Measurements from ENCODE around the gene RAB44.

The RAB44 gene

DNA sequence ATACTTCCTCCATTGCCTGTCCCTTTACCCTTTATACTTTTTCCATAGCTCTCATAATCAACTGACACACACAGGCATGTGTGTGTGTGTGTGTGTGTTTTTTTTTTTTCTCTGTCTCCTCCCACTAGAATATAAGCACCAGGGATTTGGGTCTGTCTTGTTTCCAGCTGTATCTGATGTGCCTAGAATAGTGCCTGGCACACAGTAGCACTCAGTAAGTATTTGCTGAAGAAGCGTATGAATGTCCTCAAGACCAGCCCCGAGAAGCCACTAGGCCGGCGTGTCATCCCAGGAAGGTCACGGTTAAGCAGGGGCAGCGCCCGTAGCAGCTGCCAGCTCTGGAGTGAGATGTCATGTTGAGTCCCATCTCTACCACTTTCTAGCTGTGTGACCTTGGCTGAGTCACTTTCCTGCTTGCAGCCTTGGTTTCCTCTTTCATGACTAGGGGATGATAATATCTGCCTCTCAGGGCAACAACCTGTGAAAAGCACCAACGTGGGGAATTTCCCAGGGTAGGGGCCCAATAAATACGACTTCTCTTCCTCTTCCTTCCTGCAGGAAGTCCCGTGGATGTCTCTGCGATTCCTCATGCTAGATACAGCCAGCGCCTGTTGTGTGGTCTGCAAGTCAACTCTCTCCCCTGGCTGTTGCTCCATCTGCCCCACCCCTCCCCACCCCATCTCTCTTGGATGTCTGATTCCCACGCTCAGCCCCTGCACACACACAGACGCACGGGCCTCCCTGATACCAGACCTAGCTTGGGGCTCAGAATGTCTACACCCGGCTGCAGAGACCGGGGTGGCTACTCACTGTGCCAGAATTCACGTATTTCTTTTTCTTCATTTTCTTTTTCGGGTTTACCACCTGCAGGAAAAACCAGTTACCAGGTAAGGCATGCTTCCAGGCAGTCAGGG lies 58.1 kb downstream of the RAB44 start:
- DNase-seq, result no peak

DNA sequence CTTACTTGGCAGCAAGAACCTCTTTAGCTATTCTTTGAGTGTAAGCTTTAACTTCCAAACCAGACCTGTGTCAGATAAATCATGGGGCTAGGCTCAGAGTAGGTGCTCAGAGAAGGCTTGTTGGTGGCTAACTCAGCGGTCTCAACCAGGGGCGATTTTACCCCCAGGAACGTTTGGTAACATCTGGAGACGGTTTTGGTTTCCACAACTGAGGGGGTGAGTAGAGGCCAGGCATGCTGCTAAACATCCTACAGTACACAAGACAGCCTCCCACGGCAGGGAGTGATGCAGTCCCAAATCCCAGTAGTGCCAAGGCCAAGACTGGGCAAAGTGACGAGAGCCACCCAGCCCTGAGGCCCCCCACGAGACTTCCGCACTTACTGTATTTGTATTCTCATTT lies 59.2 kb downstream of the RAB44 start:
- no peak for DNase-seq

DNA sequence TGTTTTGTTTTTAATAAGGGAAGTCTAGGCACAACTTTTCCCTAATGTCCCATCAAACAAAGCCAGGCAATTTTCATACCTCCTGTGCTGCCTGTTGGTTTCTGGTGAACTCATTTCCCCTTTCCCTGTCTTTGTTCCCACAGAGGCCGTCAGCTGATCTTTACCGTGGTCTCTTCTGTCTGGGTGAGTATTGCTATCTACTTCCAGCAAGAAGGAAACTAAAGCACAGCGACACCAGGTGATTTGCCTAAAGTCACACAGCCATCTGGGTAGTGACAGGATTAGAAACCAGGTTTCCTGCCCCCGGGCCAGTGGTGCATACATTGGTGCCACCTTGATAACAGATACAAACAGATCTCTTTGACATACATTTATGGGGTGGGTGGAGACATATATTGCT lies 59.6 kb downstream of the RAB44 start:
- DNase-seq, result no peak

- DNase-seq, result no peak
Observed at GRCh38 chr6:36757943-36758508, 60.4 kb downstream of the RAB44 start.

GRCh38 chr6:36758516-36759147 lies 61.0 kb downstream of the RAB44 start:
- DNase-seq, result no peak

DNA sequence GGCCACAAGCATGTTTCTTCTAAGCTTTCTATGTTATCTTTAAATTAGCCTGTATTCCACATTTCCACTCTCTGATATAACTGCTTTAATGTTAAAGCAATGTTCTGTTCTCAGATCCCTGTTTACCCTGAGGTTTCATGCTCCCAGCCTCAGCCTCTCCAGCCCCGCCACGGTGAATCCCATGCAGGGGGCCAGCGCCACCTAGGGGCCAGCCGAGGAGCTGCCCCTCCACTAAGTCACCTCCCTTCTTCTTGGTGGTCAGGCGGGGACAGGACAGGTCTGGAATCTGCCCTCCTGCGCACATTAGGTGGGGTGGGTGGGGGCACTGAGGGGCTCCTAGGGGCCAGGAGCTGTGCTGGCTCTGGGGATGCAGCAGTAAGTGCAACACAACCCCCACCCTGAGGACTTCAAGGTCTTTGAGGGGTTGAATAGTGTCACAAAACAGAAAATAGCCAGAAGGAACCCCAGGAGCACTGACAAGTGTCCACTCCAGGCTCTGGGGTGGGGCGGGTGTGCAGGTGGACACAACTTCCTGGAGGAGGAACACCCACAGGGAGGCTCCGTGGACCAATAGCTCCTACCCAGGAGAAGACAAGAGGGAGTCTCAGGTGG lies 61.6 kb downstream of the RAB44 start:
- DNase-seq, result peak; percentile 49

GRCh38 chr6:36760685-36761435 lies 63.2 kb downstream of the RAB44 start:
- no peak for DNase-seq

DNA sequence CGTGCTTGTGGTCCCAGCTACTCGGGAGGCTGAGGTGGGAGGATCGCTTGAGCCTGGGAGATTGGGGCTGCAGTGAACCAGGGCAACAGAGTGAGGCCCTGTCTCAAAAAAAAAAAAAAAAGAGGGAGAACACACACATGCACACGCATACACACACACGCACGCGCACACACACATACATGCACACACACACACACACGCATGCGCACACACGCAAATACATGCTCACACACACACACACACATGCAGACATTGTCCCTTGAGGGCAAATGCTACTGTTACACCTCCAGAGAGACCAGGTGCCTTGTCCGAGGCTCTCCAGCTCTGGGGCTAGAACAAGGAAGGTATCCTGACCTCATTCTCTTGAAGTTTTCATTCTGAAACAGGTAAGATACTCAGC lies 64.5 kb downstream of the RAB44 start:
- DNase-seq, result no peak

GRCh38 chr6:36765190-36765589 lies 67.6 kb downstream of the RAB44 start:
- no peak for DNase-seq

GRCh38 chr6:36765594-36766398 lies 68.2 kb downstream of the RAB44 start:
- peak; percentile 74 for DNase-seq

DNA sequence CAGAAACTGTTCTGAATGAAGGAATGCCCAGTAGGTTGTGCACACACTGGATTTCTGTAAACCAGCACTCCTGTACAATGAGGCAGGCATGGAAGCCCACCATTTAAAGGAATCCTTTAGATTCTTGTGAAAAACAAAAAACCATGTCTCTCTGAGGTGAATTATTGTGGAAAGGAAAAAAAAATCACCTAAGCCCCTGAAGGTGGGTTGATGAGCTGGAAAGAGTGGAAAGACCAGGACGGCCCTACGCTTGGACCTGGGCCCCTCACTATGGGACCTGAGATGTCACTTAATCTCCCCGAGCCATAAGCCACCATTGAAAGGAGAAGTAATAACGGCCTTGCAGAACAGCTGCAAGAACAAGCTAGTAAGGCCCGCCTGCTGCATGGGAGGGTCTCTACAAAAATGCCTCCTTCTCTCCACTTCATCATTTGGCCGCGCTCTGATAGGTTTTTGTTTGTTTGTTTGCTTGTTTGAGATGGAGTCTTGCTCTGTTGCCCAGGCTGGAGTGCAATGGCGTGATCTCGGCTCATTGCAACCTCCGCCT lies 68.8 kb downstream of the RAB44 start:
- DNase-seq, result no peak

DNA sequence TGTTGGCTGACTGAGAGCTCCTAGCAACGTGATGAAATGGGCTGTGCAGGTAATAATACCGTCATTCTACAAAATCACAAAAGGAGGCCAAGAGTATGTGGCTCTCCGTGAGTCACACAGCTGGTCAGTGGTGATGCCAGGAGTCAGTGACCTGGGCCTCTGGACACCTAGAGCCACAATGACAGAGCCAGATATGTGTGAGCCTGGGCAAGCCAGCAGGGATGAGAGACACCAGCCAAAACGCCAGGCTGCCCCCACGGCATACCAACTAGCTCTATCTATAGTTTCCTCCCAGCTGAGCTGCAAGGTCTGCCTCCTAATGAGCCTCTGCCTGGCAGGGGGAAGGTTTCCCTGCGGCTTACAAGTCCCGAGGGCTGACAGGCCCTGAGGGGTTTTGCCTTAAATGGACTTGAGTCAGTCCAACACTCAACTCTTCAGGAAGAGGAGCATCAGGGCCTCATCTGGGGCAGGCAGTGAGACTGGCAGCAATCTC lies 71.6 kb downstream of the RAB44 start:
- DNase-seq, result no peak

- DNase-seq, result no peak
Observed at GRCh38 chr6:36769676-36770499, 72.3 kb downstream of the RAB44 start.

GRCh38 chr6:36771145-36771544 lies 73.5 kb downstream of the RAB44 start:
- no peak for DNase-seq

- no peak for DNase-seq
Observed at GRCh38 chr6:36772397-36772796, 74.8 kb downstream of the RAB44 start.

GRCh38 chr6:36774331-36774730 lies 76.7 kb downstream of the RAB44 start:
- peak; percentile 93 for DNase-seq

- DNase-seq, result no peak
Observed at GRCh38 chr6:36776167-36776566, 78.5 kb downstream of the RAB44 start.

GRCh38 chr6:36777801-36778200 lies 80.2 kb downstream of the RAB44 start:
- no peak for DNase-seq

- no peak for DNase-seq
Observed at GRCh38 chr6:36779227-36779626, 81.6 kb downstream of the RAB44 start.

DNA sequence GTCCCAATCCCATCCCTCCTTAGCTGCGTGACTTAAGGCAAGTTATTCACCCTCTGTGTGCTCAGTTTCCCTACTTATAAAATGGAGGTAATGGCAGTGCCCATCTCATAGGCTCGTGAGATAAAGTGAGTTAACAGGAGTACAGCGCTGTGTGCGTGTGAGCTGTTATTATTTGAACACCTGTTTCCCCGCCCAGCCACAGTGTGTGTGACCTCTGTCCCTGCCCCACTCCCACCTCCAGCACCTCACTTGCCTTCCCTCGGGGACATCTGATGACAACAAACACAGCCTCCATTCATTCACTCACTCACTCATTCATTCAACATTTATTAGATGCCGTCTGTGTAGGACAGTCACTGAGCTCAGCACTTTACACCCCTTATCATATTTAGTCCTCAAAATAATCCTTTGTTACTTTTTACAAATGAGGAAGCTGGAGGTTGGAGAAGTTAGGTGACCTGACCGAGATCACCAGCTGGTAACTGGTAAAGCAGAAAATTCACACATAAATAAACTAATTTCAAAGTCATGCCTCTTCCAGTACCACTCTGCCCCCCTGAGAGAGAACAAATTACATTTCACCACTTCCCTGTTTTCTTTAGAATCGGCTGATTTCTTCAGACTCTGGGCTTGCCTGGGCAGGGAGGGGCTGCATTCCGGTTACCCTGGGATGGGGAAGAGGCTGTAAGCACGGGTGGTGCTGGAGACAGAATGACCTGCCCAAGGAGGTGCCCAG lies 83.0 kb downstream of the RAB44 start:
- DNase-seq, result no peak
